ENCODE measurements around the gene TEC. TPM values are rescaled to one million over a fixed set of nuclear protein-coding genes. Genes with fewer than 3 reads are reported as not detected.
A peak's percentile ranks its signal among the peaks of the same experiment; 100 is the strongest.

The TEC gene
- total RNA-seq, 1 donor from 2014 or later: 7.7 TPM

- Histone ChIP-seq H3K9me3 (no peaks in the 10 kb centered on the region), H3K27me3 (no peaks in the 10 kb centered on the region), H3K27ac (no peak overlapping the region), H3K4me3 (no peak overlapping the region), H3K4me1 (peaks cover 15% of the 10 kb centered on the region), H3K36me3 (no peaks in the 10 kb centered on the region)
- intact Hi-C loops (cut with DNase I): no loop called here
- DNase-seq: no peak
- peak; percentile 79 for ATAC-seq
- TF ChIP-seq, protein P1, sequence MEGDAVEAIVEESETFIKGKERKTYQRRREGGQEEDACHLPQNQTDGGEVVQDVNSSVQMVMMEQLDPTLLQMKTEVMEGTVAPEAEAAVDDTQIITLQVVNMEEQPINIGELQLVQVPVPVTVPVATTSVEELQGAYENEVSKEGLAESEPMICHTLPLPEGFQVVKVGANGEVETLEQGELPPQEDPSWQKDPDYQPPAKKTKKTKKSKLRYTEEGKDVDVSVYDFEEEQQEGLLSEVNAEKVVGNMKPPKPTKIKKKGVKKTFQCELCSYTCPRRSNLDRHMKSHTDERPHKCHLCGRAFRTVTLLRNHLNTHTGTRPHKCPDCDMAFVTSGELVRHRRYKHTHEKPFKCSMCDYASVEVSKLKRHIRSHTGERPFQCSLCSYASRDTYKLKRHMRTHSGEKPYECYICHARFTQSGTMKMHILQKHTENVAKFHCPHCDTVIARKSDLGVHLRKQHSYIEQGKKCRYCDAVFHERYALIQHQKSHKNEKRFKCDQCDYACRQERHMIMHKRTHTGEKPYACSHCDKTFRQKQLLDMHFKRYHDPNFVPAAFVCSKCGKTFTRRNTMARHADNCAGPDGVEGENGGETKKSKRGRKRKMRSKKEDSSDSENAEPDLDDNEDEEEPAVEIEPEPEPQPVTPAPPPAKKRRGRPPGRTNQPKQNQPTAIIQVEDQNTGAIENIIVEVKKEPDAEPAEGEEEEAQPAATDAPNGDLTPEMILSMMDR (IDR thresholded peaks at IDR 0.05): no peak
Observed at GRCh38 chr4:48237996-48238645, 31.5 kb downstream of the TEC start.

- H3K36me3 ChIP-seq: no peaks in the 10 kb centered on the region
- ATAC-seq: no peak
- no peak overlapping the region for H3K27ac ChIP-seq
- no peaks in the 10 kb centered on the region for H3K9me3 ChIP-seq
- DNase-seq: no peak
- TF ChIP-seq, protein P1 (IDR thresholded peaks at IDR 0.05): no peak
- peaks cover 15% of the 10 kb centered on the region for H3K4me1 ChIP-seq
- H3K4me3 ChIP-seq: no peak overlapping the region
- no peaks in the 10 kb centered on the region for H3K27me3 ChIP-seq
- intact Hi-C loops (cut with DNase I): no loop called here
Observed at GRCh38 chr4:48235050-48235449, 34.6 kb downstream of the TEC start.

- Histone ChIP-seq H3K36me3 (no peaks in the 10 kb centered on the region), H3K4me1 (peaks cover 15% of the 10 kb centered on the region), H3K27me3 (no peaks in the 10 kb centered on the region), H3K4me3 (no peak overlapping the region), H3K9me3 (no peaks in the 10 kb centered on the region), H3K27ac (no peak overlapping the region)
- no peak for ATAC-seq
- no peak for DNase-seq
- TF ChIP-seq, protein P1 (IDR thresholded peaks at IDR 0.05): no peak
- intact Hi-C loops (cut with DNase I): no loop called here
Observed at GRCh38 chr4:48234575-48234974, 35.1 kb downstream of the TEC start.

DNA sequence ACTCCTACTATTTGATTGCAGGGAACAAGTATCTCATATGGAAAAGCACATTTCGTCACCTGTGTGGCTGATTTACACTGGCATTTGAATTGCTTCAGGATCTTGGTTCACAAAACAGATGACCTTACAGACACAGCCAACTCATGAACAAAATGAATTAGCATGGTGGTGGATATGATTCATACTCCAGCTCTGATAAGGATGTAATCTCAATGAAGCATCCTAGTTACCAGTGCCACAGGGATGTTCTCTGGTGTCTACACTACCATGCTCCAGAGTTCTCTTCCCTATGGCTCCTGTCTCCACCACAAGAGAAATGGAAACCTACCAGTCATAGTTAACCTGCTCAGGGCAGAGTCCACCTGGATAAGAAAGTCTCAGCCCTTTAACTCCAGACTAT, 40.7 kb downstream of the TEC start:
- TF ChIP-seq, protein P1 (IDR thresholded peaks at IDR 0.05): no peak
- H3K4me1 ChIP-seq: no peaks in the 10 kb centered on the region
- H3K27me3 ChIP-seq: no peaks in the 10 kb centered on the region
- H3K4me3 ChIP-seq: no peak overlapping the region
- H3K9me3 ChIP-seq: no peaks in the 10 kb centered on the region
- intact Hi-C loops (cut with DNase I): no loop called here
- H3K27ac ChIP-seq: no peak overlapping the region
- no peaks in the 10 kb centered on the region for H3K36me3 ChIP-seq
- peak; percentile 28 for ATAC-seq
- DNase-seq: no peak

DNA sequence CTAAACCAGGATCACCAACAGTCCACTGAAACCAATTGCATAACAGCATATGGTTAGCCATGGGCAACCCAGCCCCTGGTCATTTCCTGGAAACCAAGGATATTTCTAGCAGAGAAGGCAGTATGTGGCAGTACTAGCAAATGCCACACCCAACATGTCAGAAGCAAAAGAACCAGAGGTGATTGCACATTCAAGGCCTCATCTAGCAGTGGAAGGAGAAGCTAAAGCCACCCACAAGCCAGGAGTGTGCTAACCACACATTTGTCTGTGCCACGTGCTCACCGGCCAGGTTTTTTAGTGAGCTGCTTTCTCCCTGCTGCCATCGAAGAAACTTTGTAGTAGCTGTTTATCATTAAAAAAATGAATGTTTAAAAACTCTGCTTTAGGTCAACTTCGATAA, 42.0 kb downstream of the TEC start:
- no peaks in the 10 kb centered on the region for H3K9me3 ChIP-seq
- no peaks in the 10 kb centered on the region for H3K4me1 ChIP-seq
- no peaks in the 10 kb centered on the region for H3K27me3 ChIP-seq
- H3K4me3 ChIP-seq: no peak overlapping the region
- DNase-seq (no peak), ATAC-seq (peak; percentile 83)
- TF ChIP-seq, protein P1 (IDR thresholded peaks at IDR 0.05): no peak
- no peak overlapping the region for H3K27ac ChIP-seq
- H3K36me3 ChIP-seq: no peaks in the 10 kb centered on the region
- intact Hi-C loops (cut with DNase I): no loop called here

- no peak overlapping the region for H3K4me3 ChIP-seq
- no peak overlapping the region for H3K27ac ChIP-seq
- intact Hi-C loops (cut with DNase I): no loop called here
- H3K9me3 ChIP-seq: no peaks in the 10 kb centered on the region
- ATAC-seq: no peak
- no peaks in the 10 kb centered on the region for H3K27me3 ChIP-seq
- no peaks in the 10 kb centered on the region for H3K36me3 ChIP-seq
- DNase-seq: no peak
- no peaks in the 10 kb centered on the region for H3K4me1 ChIP-seq
- TF ChIP-seq, protein P1 (IDR thresholded peaks at IDR 0.05): no peak
Observed at GRCh38 chr4:48226199-48226598, 43.4 kb downstream of the TEC start.

All from upper lobe of right lung (tissue), 1 donor.